Measurements from ENCODE around the gene MAP3K4.

The MAP3K4 gene

GRCh38 chr6:161041274-161041673 lies 49.7 kb downstream of the MAP3K4 start:
- no peak for DNase-seq

- no peak for DNase-seq
Observed at GRCh38 chr6:161044335-161044734, 52.8 kb downstream of the MAP3K4 start.

- no peak for DNase-seq
Observed at GRCh38 chr6:161048641-161049040, 57.1 kb downstream of the MAP3K4 start.

- DNase-seq: no peak
Observed at GRCh38 chr6:161050134-161050765, 58.7 kb downstream of the MAP3K4 start.

GRCh38 chr6:161053103-161053502 lies 61.5 kb downstream of the MAP3K4 start:
- DNase-seq: no peak

- no peak for DNase-seq
Observed at GRCh38 chr6:161054876-161055275, 63.3 kb downstream of the MAP3K4 start.

GRCh38 chr6:161056451-161056850 lies 64.9 kb downstream of the MAP3K4 start:
- DNase-seq: no peak

GRCh38 chr6:161057103-161058091 lies 65.8 kb downstream of the MAP3K4 start:
- no peak for DNase-seq

GRCh38 chr6:161058741-161059140 lies 67.2 kb downstream of the MAP3K4 start:
- no peak for DNase-seq

- no peak for DNase-seq
Observed at GRCh38 chr6:161061576-161061975, 70.0 kb downstream of the MAP3K4 start.

GRCh38 chr6:161064915-161065314 lies 73.3 kb downstream of the MAP3K4 start:
- DNase-seq: peak; percentile 26

- no peak for DNase-seq
Observed at GRCh38 chr6:161066511-161066910, 74.9 kb downstream of the MAP3K4 start.

- no peak for DNase-seq
Observed at GRCh38 chr6:161067749-161068148, 76.2 kb downstream of the MAP3K4 start.

GRCh38 chr6:161068321-161068741 lies 76.8 kb downstream of the MAP3K4 start:
- no peak for DNase-seq

- DNase-seq: no peak
Observed at GRCh38 chr6:161073930-161074329, 82.4 kb downstream of the MAP3K4 start.

GRCh38 chr6:161074496-161075121 lies 83.0 kb downstream of the MAP3K4 start:
- peak; percentile 39 for DNase-seq

- DNase-seq: no peak
Observed at GRCh38 chr6:161076181-161076677, 84.7 kb downstream of the MAP3K4 start.

GRCh38 chr6:161079566-161080262 lies 88.1 kb downstream of the MAP3K4 start:
- no peak for DNase-seq

- DNase-seq: no peak
Observed at GRCh38 chr6:161080263-161080970, 88.8 kb downstream of the MAP3K4 start.

- no peak for DNase-seq
Observed at GRCh38 chr6:161082215-161082614, 90.6 kb downstream of the MAP3K4 start.

- DNase-seq: no peak
Observed at GRCh38 chr6:161085246-161085645, 93.7 kb downstream of the MAP3K4 start.

GRCh38 chr6:161088676-161089328 lies 97.2 kb downstream of the MAP3K4 start:
- no peak for DNase-seq

All from OCI-M1 (cell line).